WTC11 (cell line): ENCODE results near the gene IFT52.

Experiments
- ATF6 ChIP-seq: sonication (generic); formaldehyde crosslinking; IDR thresholded peaks from 2 replicates; pipeline ENCODE4 v1.8.1; 2023; ENCODE audit warnings: mild to moderate bottlenecking, missing genetic modification reagents
- CREB1 ChIP-seq: sonication (generic); formaldehyde crosslinking; IDR thresholded peaks from 2 replicates; pipeline ENCODE4 v1.8.0; 2023; ENCODE audit warnings: mild to moderate bottlenecking, missing genetic modification reagents
- NR1H2 ChIP-seq: sonication (generic); formaldehyde crosslinking; IDR thresholded peaks from 2 replicates; pipeline ENCODE4 v1.9.0; 2021; ENCODE audit warnings: mild to moderate bottlenecking, moderate library complexity, missing genetic modification reagents
- SP1 ChIP-seq: sonication (generic); formaldehyde crosslinking; conservative IDR thresholded peaks from 2 replicates; pipeline ENCODE4 v1.8.1; 2022; ENCODE audit warnings: missing genetic modification reagents
- TEAD4 ChIP-seq: sonication (generic); formaldehyde crosslinking; IDR thresholded peaks from 2 replicates; pipeline ENCODE4 v1.8.0; 2022; ENCODE audit warnings: mild to moderate bottlenecking, missing genetic modification reagents
- ZNF416 ChIP-seq: fragments of 250-450 bp; sonication (Bioruptor Pico); IDR thresholded peaks from 2 replicates; pipeline ENCODE4 v1.9.0; 2021; ENCODE audit warnings: mild to moderate bottlenecking, inconsistent platforms
- TF ChIP-seq, protein P1 (sequence below): fragments of 200-600 bp; IDR thresholded peaks from 2 replicates; pipeline ENCODE4 v1.8.0; 2022; ENCODE audit warnings: antibody characterized with exemption

DNA sequence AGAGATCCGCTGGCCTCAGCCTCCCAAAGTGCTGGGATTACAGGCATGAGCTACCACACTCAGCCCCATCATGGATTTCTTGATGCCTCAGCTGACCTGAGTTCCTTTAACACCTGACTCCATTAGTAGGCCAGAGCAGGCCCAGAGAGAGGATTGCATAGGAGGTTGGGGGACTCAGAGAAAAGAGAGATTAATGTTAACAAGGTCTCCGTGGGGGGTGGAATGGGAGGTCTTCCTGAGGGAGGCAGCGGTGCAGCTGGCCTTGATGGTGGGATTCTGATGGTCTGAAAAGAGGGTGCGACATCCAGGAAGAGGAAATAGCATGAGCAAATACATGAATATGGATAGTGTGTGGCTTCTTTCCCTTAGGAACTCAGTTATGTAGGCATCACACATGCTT is 22.0 kb upstream of the IFT52 start:
- TF ChIP-seq CREB1 (CRISPR knock-in tag), result no peak
- TF ChIP-seq, protein P1, sequence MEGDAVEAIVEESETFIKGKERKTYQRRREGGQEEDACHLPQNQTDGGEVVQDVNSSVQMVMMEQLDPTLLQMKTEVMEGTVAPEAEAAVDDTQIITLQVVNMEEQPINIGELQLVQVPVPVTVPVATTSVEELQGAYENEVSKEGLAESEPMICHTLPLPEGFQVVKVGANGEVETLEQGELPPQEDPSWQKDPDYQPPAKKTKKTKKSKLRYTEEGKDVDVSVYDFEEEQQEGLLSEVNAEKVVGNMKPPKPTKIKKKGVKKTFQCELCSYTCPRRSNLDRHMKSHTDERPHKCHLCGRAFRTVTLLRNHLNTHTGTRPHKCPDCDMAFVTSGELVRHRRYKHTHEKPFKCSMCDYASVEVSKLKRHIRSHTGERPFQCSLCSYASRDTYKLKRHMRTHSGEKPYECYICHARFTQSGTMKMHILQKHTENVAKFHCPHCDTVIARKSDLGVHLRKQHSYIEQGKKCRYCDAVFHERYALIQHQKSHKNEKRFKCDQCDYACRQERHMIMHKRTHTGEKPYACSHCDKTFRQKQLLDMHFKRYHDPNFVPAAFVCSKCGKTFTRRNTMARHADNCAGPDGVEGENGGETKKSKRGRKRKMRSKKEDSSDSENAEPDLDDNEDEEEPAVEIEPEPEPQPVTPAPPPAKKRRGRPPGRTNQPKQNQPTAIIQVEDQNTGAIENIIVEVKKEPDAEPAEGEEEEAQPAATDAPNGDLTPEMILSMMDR, result no peak
- no peak for TF ChIP-seq NR1H2 (CRISPR knock-in tag)
- TF ChIP-seq ZNF416 (CRISPR knock-in tag), result no peak
- no peak for TF ChIP-seq ATF6 (CRISPR knock-in tag)
- TF ChIP-seq SP1 (CRISPR knock-in tag), result no peak
- TF ChIP-seq TEAD4, result no peak
